ENCODE results near the gene GPC6. TPM values are rescaled to one million over a fixed set of nuclear protein-coding genes. Genes with fewer than 3 reads are reported as not detected.
"Not testable (repeated sequence)": the region's sequence is repeated elsewhere in the genome, so short reads cannot be mapped to it uniquely, and the experiment has no call there.

Gene GPC6
- total and polyA plus RNA-seq, 2 experiments from 2014 or later = 26.0 to 92.8 TPM

DNA sequence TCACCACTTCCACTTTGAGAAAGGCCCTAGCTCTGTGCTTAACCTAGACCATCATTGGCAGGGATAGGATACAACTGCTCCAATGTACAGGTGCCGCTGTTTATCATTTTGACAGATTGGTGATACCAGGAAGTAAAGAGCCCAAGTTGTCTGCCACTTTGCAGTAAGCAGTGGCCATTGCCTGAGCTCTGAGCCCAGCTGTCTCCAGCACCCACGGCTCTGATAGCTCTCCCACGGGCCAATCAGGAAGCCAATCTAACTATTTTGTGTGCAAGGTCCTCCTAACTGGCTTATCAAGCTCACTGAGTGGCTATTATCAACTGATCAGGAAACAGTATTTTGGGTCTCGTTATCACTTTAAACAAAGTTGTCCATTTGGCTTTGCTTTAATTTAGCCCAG is 1071.7 kb downstream of the GPC6 start:
- Histone ChIP-seq H3K36me3 (replicated peaks; ENCODE audit: insufficient read depth, low read depth) (no peaks in the 10 kb centered on the region), H2AFZ (no peak overlapping the region), H3K9me3 (ENCODE audit: low read depth) (no peaks in the 10 kb centered on the region), H3K9me2 (replicated peaks; ENCODE audit: insufficient read depth) (no peaks in the 10 kb centered on the region), H3K4me3 (no peak overlapping the region), H3K27me3 (no peaks in the 10 kb centered on the region), H3K4me1 (ENCODE audit: insufficient read depth) (no peaks in the 10 kb centered on the region), H3K4me2 (no peak overlapping the region), H3K79me2 (no peaks in the 10 kb centered on the region), H3K27ac (no peak overlapping the region), H4K20me1 (ENCODE audit: insufficient read depth, poor library complexity, severe bottlenecking) (no peaks in the 10 kb centered on the region)
- DNase-seq (ENCODE audit: low spot score) = no peak
- TF ChIP-seq EZH2phosphoT487 (IDR thresholded peaks at IDR 0.05; ENCODE audit: low read depth, severe bottlenecking, unreplicated experiment) (no peak), EZH2 (IDR thresholded peaks at IDR 0.05; ENCODE audit: borderline replicate concordance) (no peak)
- TF ChIP-seq, protein P1, sequence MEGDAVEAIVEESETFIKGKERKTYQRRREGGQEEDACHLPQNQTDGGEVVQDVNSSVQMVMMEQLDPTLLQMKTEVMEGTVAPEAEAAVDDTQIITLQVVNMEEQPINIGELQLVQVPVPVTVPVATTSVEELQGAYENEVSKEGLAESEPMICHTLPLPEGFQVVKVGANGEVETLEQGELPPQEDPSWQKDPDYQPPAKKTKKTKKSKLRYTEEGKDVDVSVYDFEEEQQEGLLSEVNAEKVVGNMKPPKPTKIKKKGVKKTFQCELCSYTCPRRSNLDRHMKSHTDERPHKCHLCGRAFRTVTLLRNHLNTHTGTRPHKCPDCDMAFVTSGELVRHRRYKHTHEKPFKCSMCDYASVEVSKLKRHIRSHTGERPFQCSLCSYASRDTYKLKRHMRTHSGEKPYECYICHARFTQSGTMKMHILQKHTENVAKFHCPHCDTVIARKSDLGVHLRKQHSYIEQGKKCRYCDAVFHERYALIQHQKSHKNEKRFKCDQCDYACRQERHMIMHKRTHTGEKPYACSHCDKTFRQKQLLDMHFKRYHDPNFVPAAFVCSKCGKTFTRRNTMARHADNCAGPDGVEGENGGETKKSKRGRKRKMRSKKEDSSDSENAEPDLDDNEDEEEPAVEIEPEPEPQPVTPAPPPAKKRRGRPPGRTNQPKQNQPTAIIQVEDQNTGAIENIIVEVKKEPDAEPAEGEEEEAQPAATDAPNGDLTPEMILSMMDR (IDR thresholded peaks at IDR 0.05; ENCODE audit: poor library complexity) = no peak
- WGBS (ENCODE audit: low lambda C conversion rate, missing lambda C conversion rate) = 62% methylated on average over 4 of the region's 4 CpGs

DNA sequence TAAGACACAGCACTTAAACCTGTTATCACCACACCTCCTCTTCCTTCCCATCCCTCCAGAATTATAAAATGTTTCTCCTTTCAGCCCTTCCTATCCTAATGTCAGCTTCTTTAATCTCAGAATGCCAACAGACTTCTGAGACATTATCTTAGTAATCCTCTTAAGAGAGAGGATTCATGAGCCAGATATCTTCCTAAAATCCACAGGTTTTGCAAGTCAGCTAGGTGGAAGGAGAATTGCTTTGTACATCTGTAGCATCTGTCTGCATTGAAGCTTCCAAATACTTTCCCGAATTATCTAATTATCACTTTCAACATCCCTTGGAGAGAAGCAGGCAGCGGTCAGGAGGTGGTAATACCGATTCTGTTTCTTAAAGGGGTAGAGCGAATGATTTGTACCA is 1073.8 kb downstream of the GPC6 start:
- Histone ChIP-seq H3K4me1 (ENCODE audit: insufficient read depth) (peaks cover 18% of the 10 kb centered on the region), H3K4me3 (no peak overlapping the region), H3K9me2 (replicated peaks; ENCODE audit: insufficient read depth) (no peaks in the 10 kb centered on the region), H3K9me3 (ENCODE audit: low read depth) (no peaks in the 10 kb centered on the region), H3K79me2 (no peaks in the 10 kb centered on the region), H3K27ac (no peak overlapping the region), H3K27me3 (no peaks in the 10 kb centered on the region), H3K36me3 (replicated peaks; ENCODE audit: insufficient read depth, low read depth) (no peaks in the 10 kb centered on the region), H4K20me1 (ENCODE audit: insufficient read depth, poor library complexity, severe bottlenecking) (no peaks in the 10 kb centered on the region), H3K4me2 (no peak overlapping the region), H2AFZ (no peak overlapping the region)
- WGBS (ENCODE audit: low lambda C conversion rate, missing lambda C conversion rate) = 37% methylated on average over 4 of the region's 4 CpGs
- no peak for DNase-seq (ENCODE audit: low spot score)
- TF ChIP-seq, protein P1 (IDR thresholded peaks at IDR 0.05; ENCODE audit: poor library complexity) = no peak
- TF ChIP-seq EZH2phosphoT487 (IDR thresholded peaks at IDR 0.05; ENCODE audit: low read depth, severe bottlenecking, unreplicated experiment) (no peak), EZH2 (IDR thresholded peaks at IDR 0.05; ENCODE audit: borderline replicate concordance) (no peak)

DNA sequence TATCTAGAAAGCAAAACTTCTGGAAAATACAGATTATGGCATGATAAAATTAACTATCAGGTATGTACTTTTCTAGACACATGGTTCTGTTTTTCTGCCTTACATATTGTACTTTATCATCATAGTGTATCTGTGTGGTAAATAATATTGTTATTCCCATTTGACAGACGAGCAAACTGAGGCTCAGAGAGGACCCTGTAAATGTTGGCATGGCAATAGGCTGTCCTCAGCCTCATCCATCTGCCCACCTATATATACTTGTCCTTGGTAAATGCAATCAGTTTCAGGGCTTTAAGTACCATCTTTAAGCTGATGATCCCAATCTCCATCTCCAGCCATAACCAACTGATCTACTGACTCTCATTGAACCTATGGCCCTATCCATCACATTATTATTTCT is 1074.9 kb downstream of the GPC6 start:
- Histone ChIP-seq H3K79me2 (no peaks in the 10 kb centered on the region), H3K27ac (no peak overlapping the region), H4K20me1 (ENCODE audit: insufficient read depth, poor library complexity, severe bottlenecking) (no peaks in the 10 kb centered on the region), H3K9me3 (ENCODE audit: low read depth) (no peaks in the 10 kb centered on the region), H3K9me2 (replicated peaks; ENCODE audit: insufficient read depth) (no peaks in the 10 kb centered on the region), H3K27me3 (no peaks in the 10 kb centered on the region), H3K4me2 (no peak overlapping the region), H2AFZ (no peak overlapping the region), H3K36me3 (replicated peaks; ENCODE audit: insufficient read depth, low read depth) (no peaks in the 10 kb centered on the region), H3K4me3 (no peak overlapping the region), H3K4me1 (ENCODE audit: insufficient read depth) (peaks cover 20% of the 10 kb centered on the region)
- TF ChIP-seq, protein P1 (IDR thresholded peaks at IDR 0.05; ENCODE audit: poor library complexity) = no peak
- TF ChIP-seq EZH2phosphoT487 (IDR thresholded peaks at IDR 0.05; ENCODE audit: low read depth, severe bottlenecking, unreplicated experiment) = no peak
- TF ChIP-seq EZH2 (IDR thresholded peaks at IDR 0.05; ENCODE audit: borderline replicate concordance) = no peak
- WGBS (ENCODE audit: low lambda C conversion rate, missing lambda C conversion rate) = 96% methylated on average over 1 of the region's 1 CpG
- no peak for DNase-seq (ENCODE audit: low spot score)

DNA sequence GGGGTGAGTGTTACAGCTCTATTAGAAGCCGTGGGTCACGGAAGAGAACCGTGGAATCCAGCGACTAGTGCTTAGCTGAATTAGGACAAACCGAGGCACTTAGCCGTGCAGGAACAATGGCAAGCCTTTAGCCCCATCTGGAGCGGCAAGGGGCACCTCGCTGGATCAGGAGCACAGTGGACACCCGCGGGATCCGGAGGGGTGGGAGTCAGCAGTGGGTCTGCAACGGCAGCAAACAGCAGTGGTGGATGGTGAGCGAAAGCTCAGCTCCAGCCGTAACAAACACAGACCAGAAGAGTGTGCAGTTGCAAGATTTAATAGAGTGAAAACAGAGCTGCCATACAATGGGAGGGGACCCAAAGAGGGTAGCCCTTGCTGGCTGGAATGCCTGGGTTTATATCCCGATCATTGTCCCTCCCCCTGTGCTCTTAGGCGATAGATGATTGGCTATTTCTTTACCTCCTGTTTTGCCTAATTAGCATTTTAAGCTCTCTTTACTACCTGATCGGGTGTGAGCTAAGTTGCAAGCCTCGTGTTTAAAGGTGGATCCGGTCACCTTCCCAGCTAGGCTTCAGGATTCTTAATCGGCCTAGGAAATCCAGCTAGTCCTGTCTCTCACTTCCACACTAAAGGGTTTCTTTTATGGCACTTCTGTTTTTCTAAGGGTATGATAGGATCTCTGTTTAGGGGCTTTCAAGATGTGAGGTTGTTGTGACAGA is 1076.4 kb downstream of the GPC6 start:
- 85% methylated on average over 20 of the region's 20 CpGs for WGBS (ENCODE audit: low lambda C conversion rate, missing lambda C conversion rate)
- not testable (repeated sequence) for H3K4me3 ChIP-seq; H3K36me3 ChIP-seq (replicated peaks; ENCODE audit: insufficient read depth, low read depth)

More for the DNA sequence above, 1076.4 kb downstream of the GPC6 start:
- DNase-seq (ENCODE audit: low spot score); H3K4me2 ChIP-seq; H3K9me2 ChIP-seq (replicated peaks; ENCODE audit: insufficient read depth); H3K79me2 ChIP-seq; H3K27me3 ChIP-seq; H4K20me1 ChIP-seq (ENCODE audit: insufficient read depth, poor library complexity, severe bottlenecking); H3K9me3 ChIP-seq (ENCODE audit: low read depth): not testable (repeated sequence)
- Histone ChIP-seq H3K4me1 (ENCODE audit: insufficient read depth) (peaks cover 20% of the 10 kb centered on the region), H3K27ac (peak overlapping the region; percentile 74), H2AFZ (peak overlapping the region; percentile 56)
